ENCODE data around the gene TRIM59. TPM values are rescaled to one million over a fixed set of nuclear protein-coding genes. Genes with fewer than 3 reads are reported as not detected.

Gene TRIM59
- total and polyA plus RNA-seq, 9 of the 15 experiments (the other 6 are each of a cell fraction or from before 2014, with no cell fraction given), result 16.8 to 101 (median 34.8) TPM

GRCh38 chr3:160449636-160450598, at the start of gene TRIM59 (continued):
- peak; percentile 96 for TF ChIP-seq TFAP4 (CRISPR knock-in tag; IDR thresholded peaks at IDR 0.05; ENCODE audit: borderline replicate concordance)
- 0 out of 2 replicates have a peak, but pooled peaks have one; percentile 5 for TF ChIP-seq ZBTB12 (CRISPR knock-in tag; IDR thresholded peaks at IDR 0.05)
- TF ChIP-seq TCF7 (IDR thresholded peaks at IDR 0.05; ENCODE audit: borderline replicate concordance), result no peak
- TF ChIP-seq, protein P1, sequence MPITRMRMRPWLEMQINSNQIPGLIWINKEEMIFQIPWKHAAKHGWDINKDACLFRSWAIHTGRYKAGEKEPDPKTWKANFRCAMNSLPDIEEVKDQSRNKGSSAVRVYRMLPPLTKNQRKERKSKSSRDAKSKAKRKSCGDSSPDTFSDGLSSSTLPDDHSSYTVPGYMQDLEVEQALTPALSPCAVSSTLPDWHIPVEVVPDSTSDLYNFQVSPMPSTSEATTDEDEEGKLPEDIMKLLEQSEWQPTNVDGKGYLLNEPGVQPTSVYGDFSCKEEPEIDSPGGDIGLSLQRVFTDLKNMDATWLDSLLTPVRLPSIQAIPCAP (CRISPR knock-in tag; IDR thresholded peaks at IDR 0.05; ENCODE audit: borderline replicate concordance), result peak; percentile 88; the same call in 1 of the 2 replicates
- no peak for TF ChIP-seq ZNF347 (CRISPR knock-in tag; IDR thresholded peaks at IDR 0.05; ENCODE audit: low read depth)
- TF ChIP-seq IRF9 (tag; IDR thresholded peaks at IDR 0.05), result no peak
- TF ChIP-seq, protein P2, sequence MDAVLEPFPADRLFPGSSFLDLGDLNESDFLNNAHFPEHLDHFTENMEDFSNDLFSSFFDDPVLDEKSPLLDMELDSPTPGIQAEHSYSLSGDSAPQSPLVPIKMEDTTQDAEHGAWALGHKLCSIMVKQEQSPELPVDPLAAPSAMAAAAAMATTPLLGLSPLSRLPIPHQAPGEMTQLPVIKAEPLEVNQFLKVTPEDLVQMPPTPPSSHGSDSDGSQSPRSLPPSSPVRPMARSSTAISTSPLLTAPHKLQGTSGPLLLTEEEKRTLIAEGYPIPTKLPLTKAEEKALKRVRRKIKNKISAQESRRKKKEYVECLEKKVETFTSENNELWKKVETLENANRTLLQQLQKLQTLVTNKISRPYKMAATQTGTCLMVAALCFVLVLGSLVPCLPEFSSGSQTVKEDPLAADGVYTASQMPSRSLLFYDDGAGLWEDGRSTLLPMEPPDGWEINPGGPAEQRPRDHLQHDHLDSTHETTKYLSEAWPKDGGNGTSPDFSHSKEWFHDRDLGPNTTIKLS (IDR thresholded peaks at IDR 0.05; ENCODE audit: borderline replicate concordance, low read depth), result peak; percentile 74; the same call in 1 of the 2 replicates
- TF ChIP-seq ZC3H8 (IDR thresholded peaks at IDR 0.05), result no peak
- no peak for TF ChIP-seq RBM15 (IDR thresholded peaks at IDR 0.05; ENCODE audit: insufficient read depth, low read length)
- TF ChIP-seq RREB1 (CRISPR knock-in tag; IDR thresholded peaks at IDR 0.05), result no peak
- TF ChIP-seq SRSF1 (IDR thresholded peaks at IDR 0.05; ENCODE audit: low read depth, low read length), result no peak
- no peak for TF ChIP-seq ZNF121 (CRISPR knock-in tag; conservative IDR thresholded peaks at IDR 0.05)
- TF ChIP-seq SREBF1 (IDR thresholded peaks at IDR 0.05; ENCODE audit: borderline replicate concordance, low read depth, low read length), result no peak
- no peak for TF ChIP-seq ZNF174 (CRISPR knock-in tag; IDR thresholded peaks at IDR 0.05)
